HCEC 1CT (cell line): ENCODE data around the gene YIF1A.

ENCODE experiments used
- DNase-seq: peaks from one replicate; pipeline ENCODE4 v3.0.0-alpha.2; 2017

The YIF1A gene

GRCh38 chr11:66239998-66240780 lies 48.8 kb downstream of the YIF1A start:
- no peak for DNase-seq

DNA sequence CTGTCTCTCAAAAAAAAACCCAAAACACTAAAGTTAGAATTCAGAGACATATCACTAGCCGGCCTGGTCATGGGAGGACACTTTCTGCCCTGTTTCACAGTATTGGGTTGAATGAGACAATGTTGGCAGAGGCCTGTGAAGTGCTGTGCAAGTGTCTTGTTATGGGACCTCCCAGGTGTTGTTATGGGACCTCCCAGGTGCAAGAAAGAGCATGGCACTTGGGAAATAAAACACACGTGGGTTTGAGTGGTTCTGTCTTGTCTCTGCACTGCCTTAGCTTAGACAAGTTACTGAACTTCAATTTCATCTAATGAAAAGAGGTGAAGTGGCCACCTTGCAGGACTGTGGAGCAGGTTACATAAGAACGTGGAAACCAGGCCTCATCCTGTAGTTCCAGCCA lies 49.4 kb downstream of the YIF1A start:
- DNase-seq: no peak

- no peak for DNase-seq
Observed at GRCh38 chr11:66238786-66239413, 50.0 kb downstream of the YIF1A start.

DNA sequence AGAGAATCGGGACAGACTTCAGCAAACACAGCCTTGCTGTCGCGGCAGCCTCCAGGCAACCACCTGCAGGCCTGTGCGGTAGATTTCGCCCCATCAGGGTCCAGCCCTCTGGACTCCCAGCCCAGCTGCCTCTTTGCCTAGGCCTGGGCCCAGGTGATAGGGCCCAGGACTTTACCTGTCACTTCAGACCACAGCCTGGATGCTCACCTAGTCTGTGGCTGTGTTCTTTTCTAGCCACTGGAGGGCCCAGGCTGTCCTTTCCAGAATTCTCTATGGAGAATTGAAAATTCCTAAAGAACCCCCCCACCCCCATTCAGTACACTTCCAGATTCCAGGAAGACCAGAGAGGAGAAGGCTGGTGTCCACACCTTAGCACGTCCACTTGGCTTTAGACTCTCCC lies 51.1 kb downstream of the YIF1A start:
- no peak for DNase-seq

DNA sequence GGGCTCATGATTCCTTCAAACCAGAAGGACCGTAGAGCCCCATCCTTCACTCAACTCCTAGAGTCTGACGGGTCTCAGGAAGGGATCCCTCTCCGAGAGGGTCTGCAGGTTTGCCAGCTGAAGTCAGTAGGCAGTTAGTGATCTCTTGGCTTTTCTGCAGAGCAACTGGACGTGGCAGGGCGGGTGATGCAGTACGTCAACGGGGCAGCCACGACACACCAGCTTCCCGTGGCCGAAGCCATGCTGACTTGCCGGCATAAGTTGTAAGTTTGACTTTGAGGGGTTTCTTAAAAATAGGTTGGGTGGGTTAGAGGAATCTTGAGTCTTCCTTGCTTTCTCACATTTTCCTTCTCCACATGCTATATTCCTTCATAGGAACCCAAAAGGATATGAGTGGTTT lies 53.8 kb downstream of the YIF1A start:
- no peak for DNase-seq
